GM21786 (cell line): ENCODE measurements around the gene TMEM63C.

ENCODE experiments used
- ATAC-seq: cut with Tn5 transposase; IDR thresholded peaks from one replicate; pipeline ENCODE4 v1.9.1; 2021; ENCODE audit not compliant: unreplicated experiment

Gene TMEM63C

DNA sequence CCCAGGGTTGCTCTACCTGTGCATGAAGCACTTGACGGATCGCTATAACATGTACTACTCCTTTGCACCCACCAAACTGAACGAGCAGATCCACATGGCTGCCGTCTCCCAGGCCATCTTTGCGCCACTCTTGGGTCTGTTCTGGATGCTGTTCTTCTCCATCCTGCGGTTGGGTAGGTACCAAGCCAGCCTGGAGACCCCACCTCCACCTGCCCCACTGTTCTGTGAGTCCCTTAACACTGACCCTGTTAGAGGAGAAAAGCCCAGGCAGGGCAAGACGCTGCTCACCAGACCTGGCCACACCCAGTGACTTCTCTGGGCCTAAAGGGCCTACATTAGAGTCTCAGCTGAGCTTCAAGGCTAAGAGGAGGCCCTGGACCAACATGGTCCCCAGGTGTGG is 67.7 kb downstream of the TMEM63C start:
- ATAC-seq = no peak

DNA sequence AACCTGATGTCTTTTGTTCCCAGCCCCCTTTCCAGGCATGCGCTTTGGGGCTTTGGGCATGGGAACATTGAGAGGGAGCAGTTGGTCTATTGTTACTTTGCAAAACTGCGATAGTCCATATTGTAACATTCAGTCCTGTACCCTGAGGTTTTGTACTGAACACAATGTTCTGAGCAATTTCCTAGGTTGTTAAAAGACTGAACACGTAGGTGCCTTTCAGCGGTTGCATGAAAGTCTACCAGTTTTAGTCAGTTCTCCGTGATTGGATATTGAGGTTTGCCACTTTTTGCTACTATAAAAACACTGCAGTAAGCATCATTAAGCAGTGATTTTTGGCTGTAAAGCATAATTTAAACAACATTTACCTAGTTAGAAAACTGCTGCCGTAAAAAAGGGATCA is 69.3 kb downstream of the TMEM63C start:
- no peak for ATAC-seq

DNA sequence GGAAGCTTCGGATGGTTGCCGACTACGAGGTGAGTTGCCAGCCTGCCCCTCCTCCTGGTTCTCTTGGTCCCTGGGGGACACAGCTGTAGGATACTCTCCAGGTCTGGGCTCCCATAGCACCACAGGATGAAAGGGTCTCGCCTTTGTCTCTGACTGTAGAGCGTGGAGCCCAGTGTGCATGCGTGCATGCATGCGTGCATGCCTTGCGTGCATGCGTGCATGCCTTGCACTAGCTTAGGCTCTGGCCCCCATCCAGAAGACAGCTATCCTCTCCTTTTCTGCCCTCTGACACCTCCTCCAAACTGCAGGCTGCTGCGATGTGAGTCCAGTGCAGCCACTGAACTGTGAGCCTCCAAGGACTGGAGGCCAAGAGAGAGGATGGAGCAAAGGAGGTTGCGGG is 70.3 kb downstream of the TMEM63C start:
- no peak for ATAC-seq

DNA sequence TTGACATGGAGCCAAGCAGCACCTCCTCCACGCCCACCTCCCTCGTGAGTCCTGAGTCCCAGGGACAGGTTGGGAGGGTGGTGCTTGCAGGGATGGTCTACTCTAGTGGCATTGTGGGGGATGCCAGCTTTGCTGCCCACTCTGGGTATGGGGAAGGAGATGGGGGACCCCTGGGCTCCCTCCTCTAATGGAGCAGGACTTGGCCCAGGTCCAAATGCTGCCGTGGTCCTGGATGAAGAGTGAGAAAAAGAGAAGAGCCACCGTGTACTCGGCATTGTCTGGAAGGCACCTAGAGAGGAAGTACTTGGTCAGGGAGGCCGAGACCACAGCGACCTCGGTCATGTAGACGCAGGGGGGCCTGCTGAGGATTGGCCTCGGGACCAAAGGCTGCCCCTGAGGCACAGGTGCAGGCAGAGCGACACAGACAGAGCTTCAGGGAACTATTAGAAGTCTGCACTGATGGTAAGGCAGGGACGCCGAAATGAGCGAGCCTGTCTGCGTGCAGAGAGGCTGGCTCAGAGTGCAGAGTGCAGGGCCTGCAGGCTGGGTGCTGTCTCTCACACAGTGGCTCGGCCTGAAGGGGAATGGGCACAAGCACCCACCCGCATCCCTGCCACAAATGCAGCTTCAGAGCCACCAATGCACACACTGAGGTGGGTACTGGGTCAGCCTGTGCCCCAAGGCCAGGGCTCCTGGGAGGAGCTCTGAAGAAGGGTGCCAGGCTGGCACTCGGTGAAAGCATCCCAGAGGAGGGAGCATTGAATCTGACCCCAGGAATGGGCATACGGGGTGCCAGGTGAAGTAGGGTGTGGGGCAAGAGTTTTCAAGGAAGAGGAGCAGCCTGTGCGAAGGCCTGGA is 72.0 kb downstream of the TMEM63C start:
- ATAC-seq = no peak

DNA sequence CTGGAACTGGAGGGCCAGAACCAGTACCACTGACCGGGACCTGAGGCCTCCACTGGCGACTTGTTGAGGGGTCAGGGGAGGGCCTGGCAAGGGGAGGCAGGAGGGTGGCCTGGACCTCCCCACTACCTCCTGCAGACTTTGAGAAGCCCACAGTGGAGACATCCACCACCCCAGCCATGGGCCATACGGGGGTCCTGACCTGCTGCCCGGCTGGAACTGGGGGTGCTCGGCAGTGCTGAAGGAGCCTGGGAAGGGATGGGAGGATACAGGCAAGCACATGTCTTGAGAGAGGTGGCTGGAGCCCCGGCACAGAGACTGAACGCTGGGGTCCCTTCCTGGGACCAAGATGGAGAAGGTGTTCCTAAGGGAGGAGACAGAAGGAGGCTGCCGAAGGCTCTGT is 75.1 kb downstream of the TMEM63C start:
- no peak for ATAC-seq

DNA sequence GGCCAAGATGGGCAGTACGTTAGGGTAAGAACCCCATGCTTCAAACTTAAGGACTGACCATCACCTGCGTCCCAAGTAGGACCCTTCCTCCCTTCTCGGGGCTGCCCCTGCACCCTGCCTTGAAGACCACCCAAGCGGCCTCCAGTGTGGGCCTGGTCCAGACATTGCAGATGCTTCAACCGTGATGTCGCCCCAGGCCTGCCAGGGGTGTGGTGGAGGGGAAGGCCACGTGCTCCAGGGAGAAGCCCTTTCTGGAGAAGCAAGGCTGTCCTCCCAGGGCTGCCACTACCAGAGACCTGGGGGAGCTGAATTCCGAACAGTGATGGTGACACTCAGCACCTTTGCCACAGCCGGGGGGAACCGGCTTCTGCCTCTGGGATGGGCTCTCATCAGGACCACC is 76.1 kb downstream of the TMEM63C start:
- ATAC-seq = no peak

DNA sequence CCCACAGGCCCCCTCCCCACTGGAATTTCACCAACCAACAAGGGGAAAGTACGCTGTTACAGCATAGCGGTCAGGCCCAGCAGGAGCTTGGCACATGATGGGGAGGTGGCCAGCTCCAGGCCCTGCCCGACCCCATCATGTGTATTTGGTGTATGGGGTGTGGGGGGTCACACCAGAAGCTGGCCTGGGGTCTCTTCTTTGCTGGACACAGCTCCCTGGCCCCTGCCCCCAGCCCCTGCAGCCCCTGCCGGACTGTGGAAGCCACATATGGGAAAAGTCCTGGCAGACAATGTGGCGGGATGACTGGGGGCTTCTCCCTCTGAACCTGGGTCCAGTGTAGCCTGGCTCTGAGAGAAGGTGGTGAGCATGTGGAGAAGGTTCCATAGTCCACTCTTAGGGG is 77.0 kb downstream of the TMEM63C start:
- ATAC-seq = no peak

DNA sequence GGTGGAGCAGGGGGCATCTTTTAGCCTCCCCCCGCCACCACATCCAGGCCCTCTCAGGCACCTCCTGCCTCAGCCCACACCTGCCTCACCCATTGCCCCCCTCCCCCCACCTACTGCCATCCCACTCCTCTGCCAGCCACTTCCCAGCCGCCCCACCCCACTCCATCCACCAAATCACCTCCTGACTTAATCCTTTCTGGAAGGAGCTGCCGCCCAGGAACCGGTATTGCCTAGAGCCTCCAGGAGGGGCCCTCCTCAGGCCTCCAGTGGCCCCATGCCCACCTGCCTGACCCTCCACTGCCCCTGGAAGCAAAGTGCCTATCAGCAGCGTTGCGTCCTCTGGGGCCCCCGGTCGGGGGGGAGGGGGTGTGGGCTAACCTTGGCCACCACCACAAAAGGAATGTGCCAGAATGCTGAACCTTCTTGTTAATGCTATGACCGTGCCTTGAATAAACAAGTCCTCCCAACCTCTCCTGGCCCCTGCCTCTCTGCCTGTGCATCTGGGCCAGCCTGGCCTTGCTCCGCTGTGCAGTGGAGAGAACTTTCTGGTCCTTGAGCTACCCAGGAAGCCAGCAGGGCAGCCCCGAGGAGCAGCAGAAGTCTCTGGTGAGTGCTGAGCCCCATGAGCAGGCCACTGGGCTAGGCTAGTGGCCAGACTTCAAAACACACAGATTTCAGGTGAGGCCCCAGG is 77.6 kb downstream of the TMEM63C start:
- ATAC-seq = no peak

DNA sequence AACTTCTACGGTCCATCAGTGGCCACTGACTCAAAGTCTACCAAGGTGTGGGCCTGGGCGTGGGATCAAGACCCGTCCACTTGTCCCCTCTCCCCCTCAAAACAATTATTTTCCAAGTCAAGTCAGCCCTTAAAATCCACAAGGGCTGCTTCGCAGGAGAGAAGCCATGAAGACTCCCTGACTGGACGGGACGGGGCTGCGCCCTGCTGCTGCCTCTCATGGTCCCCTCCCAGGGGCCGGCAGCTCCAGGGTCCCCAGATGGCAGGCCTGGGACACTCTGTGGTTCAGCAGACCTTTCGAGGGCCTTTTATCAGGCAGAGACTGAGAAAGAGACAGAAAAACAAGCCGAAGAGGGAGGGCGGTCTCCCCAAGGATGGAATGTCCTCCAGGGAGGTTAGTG is 78.6 kb downstream of the TMEM63C start:
- no peak for ATAC-seq

DNA sequence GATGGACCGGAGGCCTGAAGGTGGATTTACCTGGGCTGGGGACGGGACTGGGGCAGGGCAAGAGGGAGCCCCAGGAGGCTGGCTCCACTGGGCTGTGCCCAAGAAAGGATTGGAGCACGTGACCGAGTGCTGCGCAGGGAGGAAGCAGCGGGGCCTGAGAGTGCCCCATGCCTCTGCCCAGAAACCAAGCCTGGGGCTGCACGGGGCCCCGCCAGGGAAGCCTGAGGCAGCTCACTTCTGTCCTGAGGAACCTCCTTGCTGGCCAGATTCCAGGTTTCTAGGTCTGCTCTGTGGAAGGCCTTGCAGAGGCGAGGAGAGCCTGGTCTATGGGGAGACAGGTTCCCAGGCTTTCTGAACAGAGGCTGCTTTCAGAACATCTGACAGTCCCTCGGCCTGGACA is 79.0 kb downstream of the TMEM63C start:
- no peak for ATAC-seq

DNA sequence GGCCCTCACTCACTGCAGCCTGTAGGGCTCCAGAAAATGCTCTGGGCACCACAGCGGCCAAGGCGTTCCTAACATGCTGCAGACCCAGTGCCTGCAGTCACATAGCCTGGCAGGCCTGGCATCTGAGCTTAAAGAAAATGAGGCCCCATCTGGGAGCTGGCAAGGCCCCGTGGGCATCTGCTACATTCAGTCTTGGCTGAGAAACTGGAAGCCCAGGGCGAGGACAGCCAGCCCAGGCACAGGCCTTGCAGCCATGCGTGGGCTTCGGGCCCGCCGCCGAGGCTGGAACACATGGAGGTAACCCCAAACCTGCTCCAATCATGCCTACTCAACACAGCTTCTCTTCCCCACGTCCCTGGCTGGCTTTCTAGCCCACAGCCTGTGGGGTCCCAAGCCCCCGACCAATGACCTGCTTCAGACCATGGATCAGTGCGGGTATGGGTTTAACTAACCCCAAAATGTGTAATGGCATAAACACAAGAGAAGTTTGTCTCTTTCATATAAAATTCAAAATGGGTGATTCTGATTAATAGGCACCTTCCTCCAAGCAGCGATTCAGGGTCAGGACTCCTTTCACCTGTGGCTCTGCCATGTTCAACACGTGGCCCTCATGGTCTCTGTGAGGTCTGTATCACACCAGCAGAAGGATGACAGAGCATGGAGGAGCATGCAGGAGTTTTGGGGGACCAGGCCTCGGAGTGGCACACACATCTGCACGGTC is 83.0 kb downstream of the TMEM63C start:
- ATAC-seq = no peak

DNA sequence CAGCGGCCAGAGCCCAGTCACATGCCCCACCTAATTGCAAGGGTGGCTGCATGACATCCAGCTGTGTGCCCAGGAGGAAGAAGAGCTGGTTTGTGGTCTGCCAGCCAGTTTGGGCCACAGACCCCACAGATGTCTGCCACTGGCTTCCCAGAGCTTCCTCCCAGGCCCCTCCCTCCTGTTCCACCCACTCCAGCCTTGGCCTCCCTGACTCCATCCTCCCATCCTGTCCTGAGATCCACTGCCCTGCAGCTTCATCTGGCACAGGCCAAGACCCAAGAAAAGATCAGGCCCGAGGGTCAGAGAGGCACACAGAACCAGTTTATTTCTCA is 83.6 kb downstream of the TMEM63C start:
- no peak for ATAC-seq

DNA sequence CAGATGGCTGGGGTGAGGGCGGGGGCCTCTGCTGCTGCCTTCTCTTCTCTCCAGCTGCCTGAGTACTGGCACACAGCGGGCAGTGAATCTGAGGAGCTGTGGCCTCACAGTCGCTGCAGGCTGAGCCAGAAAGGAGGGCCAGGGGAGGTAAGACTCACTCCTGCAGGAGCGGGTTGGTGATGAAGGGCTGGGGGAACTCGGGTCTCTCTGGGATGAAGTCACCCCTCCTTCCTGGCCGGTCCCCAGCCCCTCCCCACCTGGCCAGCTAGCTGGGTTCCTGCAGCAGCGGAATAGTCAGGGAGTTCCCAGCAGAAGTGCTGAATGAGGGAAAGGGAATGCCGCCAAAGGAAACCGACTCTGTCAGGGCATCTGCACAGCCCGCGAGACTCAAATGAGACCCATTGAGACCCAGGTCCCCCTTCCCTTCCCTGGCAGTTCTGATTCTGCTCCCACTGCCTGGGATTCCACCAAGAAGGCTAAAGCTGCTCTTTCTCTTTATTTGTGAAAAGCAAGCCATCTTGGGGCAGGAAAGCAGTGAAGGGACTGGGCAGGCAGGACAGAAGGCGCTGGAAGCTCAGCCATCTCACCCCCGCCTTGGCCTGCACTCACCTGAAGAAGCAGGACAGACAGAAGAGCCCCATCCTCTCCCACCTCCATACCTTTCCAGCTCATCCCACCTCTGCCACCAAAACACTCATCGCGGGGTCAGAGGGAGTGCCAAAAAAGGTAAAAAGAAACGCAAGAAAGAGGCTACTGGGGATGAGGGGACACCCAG is 84.2 kb downstream of the TMEM63C start:
- ATAC-seq = no peak

DNA sequence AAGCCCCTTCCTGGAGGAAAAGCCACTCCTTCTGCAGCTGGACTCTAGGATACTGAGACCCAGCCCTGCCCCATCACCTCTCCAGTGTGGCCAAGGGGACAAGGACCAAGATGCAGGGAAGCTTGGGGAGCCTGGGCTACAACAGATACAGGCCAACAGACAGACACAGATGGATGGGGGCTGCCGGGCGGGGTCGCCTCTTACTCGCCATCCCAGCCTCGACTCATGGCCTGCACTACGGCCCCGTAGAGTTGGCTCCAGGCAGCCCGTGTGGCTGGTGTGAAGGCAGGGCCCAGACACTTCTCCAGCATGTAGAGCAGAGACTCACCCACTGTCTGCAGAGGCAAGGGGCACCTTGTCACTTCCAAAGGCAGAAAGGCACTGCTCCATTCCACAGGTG is 84.7 kb downstream of the TMEM63C start:
- no peak for ATAC-seq

DNA sequence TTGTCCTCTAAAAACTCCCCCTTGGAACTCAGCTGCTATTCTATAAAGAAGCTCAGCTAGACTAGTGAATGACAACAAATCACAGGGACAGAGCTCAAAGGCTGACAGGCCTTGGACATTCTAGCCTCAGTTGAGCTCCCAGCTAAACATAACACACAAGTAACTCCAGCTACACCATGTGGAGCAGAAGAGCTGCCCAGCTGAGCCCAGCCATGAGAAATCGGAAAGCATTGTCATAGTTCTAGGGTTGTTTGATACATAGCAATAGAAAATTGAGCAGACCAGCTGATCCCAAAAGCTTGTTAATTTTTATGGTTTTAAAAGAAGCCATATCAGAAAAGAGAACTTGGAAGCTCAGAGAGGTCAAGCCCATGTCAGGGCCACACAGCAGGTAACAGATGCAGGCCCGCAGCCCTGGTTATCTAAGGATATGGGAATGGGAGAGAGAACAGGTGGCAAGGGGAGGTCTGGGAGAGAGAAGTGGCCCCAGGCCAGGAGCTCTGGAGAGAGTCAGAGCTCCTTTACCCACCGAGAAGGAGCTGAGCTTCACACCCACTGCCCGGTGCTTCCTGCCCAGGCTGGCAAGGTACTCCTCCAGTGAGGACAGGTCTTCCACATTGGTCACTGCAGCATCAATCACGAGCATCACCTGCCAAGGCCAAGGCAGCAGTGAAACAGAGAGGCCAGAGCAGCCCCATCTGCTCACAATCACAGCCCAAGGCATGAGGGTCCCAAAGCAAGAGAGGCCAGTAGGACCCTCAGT is 86.5 kb downstream of the TMEM63C start:
- ATAC-seq = no peak

DNA sequence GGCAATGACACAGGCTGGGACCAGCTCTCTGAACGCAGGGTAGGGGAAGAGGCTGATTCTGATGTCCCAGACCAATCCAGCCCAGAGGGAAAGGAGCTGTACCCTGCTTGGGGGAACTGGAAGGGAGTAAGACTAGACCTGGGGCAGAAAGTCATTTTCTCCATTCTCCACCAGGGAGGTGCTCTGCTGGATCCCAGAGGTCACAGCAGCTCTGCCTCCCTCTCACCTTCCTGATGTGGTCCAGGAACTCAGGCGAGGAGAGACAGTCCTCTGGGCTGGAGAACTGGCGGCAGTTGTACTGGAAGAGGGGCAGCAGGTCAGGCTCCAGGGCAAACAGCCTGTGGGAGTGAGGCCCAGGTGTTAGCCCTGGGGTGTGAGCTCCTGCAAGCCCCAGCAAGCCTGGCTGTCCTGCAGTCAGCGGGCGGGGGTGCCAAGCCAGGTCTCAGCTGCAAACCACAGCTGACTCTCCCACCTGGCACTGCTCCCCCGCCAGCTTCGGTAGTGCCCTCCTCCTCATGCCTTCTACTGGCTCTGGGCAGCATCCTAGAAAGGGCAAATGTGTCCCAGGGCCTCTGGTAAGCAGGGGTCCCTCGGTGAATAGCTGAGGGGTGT is 87.5 kb downstream of the TMEM63C start:
- ATAC-seq = no peak

DNA sequence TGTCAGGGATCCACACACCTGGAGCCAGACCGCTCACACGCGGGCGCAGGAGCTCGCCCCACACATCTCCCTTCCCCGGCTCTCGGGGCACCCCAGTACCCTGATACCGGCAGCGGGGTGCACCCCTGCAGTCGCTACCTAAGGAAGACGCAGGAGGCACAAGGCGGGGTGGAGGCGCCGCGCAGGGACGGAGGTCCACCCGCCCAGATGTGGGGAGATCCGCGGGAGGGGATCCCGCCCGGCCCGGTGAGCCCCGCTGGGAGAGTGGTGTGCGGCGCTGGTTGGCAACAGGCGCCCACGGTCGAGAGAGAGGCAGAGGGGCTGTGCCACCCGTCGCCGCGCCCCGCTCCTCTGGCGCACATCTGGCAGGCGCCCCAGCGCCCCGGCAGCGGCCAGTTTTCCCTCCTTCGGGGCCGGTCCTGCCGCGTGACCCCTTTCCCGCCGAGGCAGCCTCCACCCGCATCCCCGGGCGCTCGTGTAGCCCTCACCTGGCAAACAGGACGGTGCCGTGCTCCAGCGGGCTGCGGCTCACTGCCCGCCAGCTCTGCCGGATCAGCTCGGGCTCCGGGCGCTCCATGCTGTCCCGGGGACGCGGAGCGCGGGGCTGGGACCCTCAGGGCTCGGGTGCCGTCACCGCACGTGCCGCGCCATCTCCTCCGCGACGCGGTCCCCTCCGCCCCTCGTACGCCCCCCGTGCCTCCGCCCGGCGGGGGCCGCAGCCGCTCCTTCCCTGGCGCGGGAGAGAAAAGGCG is 88.9 kb downstream of the TMEM63C start:
- ATAC-seq = no peak

DNA sequence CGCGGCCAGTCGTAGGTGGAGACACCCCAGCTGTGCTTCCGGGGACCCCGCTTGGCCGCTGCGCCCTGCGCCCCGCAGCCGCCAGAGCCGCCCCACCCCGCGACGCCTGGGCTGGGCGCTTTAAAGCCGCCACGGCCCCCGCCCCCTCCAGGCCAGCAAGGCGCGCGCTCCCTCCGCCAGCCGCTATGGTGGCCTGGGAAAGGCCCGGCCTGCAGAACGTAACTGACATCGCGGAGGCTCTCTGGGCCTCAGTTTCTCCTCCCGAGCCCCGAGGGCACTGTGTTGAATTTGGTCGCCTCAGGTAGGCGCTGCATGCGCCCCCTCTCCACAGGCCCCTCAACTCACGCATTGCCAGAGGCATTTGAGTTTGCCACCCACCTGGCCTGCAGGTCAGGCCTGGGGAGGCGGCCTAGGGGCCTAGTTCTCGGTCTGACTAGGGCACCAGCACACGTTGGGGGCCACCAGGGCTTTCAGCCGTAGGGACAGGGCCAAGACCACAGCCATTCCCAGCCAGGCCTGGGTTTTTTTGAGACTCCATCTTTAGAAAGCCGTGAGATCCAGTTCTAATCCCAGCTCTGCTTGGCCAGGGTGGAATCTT is 89.6 kb downstream of the TMEM63C start, which contains the start of gene NGB:
Gene NGB, minus strand, starts transcription at position 94 of the 598 bp plus-strand sequence. CDS start 269 bp downstream, outside the sequence.
- no peak for ATAC-seq

DNA sequence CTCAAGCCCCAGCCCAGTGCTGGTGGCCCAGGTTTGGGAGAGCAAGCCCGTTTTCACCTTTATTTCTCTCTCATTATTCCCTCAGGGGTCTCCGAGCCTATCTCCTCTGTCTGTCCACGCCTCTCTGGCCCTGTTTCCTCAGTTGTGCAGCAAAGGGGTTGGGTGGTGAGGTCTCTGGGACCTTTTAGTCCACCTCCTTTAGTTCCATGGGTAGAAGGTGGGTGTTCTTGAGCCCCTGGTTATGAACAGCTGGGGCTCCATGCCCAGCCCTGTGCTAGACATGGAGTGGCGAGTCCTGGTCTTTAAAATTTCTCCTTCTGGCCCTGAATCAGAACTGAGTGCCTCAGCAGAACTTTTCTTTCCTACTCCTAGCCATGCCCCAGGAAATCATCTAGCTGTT is 90.7 kb downstream of the TMEM63C start:
- no peak for ATAC-seq
